ENCODE data around the gene NUP58. TPM values are rescaled to one million over a fixed set of nuclear protein-coding genes. Genes with fewer than 3 reads are reported as not detected.

NUP58 gene
- total and polyA plus RNA-seq, 10 of the 15 experiments (the other 5 are each of a cell fraction or from before 2014, with no cell fraction given): 12.1 to 78.0 (median 48.9) TPM

GRCh38 chr13:25371158-25371874 is 69.9 kb downstream of the NUP58 start:
- H2AFZ ChIP-seq (ENCODE audit: control insufficient read depth, low read depth, low read length): no peak overlapping the region
- 64% methylated on average over 16 of the region's 20 CpGs for WGBS (ENCODE audit: insufficient coverage, insufficient replicate concordance, low lambda C conversion rate, missing lambda C conversion rate)
- no peaks in the 10 kb centered on the region for H3K36me3 ChIP-seq (ENCODE audit: control insufficient read depth in 2 of 2, insufficient read depth in 2 of 2, low read length in 1 of 2)
- ChIA-PET POLR2A (no interaction called here), SMC1A (ENCODE audit: uncharacterized antibody, unreplicated experiment) (no interaction called here), RAD21 (ENCODE audit: unreplicated experiment) (no interaction called here), CTCF (no interaction called here)
- no peak overlapping the region for H3K27ac ChIP-seq (ENCODE audit: control insufficient read depth, insufficient read depth)
- intact Hi-C loops (cut with micrococcal nuclease; ENCODE audit: unreplicated experiment) (loop anchor here (10.0 kb wide), 1 partner anchor 137 kb away; no protein-coding TSS in a partner anchor), in situ Hi-C loops (cut with MboI) (loop anchor here (10.0 kb wide), 1 partner anchor 287 kb away; no protein-coding TSS in a partner anchor)
- H3K9me3 ChIP-seq (replicated peaks; ENCODE audit: control insufficient read depth, insufficient read depth, low read length): no peaks in the 10 kb centered on the region
- H3K4me1 ChIP-seq (ENCODE audit: control insufficient read depth, insufficient read depth, low read length): no peaks in the 10 kb centered on the region
- H3K27me3 ChIP-seq (replicated peaks in 1 of 2; ENCODE audit: control insufficient read depth in 2 of 2, insufficient read depth in 2 of 2, low read length in 1 of 2): peaks cover 8 to 10% of the 10 kb centered on the region in 2 experiments; a peak in 3 of 4 replicates
- H3K79me2 ChIP-seq (ENCODE audit: control insufficient read depth, insufficient read depth, low read length): no peaks in the 10 kb centered on the region
- no TSS peak for BruUV-seq (replicated peaks)
- H4K20me1 ChIP-seq (ENCODE audit: control insufficient read depth, insufficient read depth): no peaks in the 10 kb centered on the region
- DNase-seq (ENCODE audit: low read depth, low spot score) (no peak), ATAC-seq (no peak), FAIRE-seq (no peak)
- no peak overlapping the region for H3K4me3 ChIP-seq
- H3K9ac ChIP-seq (ENCODE audit: control insufficient read depth, insufficient read depth, low read length): no peak overlapping the region
- H3K4me2 ChIP-seq (ENCODE audit: control insufficient read depth, insufficient read depth): no peak overlapping the region
- TF ChIP-seq CREM (IDR thresholded peaks at IDR 0.05; ENCODE audit: low read depth) (no peak), CTCF (IDR thresholded peaks at IDR 0.05 in 2 of 3, conservative IDR thresholded peaks at IDR 0.05 in 1 of 3; ENCODE audit: control insufficient read depth in 2 of 3, extremely low read depth in 1 of 3, insufficient read depth in 1 of 3, low read depth in 3 of 3, low read length in 3 of 3) (no peak), PKNOX1 (IDR thresholded peaks at IDR 0.05) (no peak), ZNF622 (IDR thresholded peaks at IDR 0.05) (no peak)

Measured in GM12878 (cell line).